Measurements from ENCODE around the gene TEX38. TPM values are rescaled to one million over a fixed set of nuclear protein-coding genes. Genes with fewer than 3 reads are reported as not detected.
"Not testable (repeated sequence)": the region's sequence is repeated elsewhere in the genome, so short reads cannot be mapped to it uniquely, and the experiment has no call there.

The TEX38 gene
- polyA plus RNA-seq, 2 of the 4 experiments (the other 2 are of a cell fraction), result not detected

DNA sequence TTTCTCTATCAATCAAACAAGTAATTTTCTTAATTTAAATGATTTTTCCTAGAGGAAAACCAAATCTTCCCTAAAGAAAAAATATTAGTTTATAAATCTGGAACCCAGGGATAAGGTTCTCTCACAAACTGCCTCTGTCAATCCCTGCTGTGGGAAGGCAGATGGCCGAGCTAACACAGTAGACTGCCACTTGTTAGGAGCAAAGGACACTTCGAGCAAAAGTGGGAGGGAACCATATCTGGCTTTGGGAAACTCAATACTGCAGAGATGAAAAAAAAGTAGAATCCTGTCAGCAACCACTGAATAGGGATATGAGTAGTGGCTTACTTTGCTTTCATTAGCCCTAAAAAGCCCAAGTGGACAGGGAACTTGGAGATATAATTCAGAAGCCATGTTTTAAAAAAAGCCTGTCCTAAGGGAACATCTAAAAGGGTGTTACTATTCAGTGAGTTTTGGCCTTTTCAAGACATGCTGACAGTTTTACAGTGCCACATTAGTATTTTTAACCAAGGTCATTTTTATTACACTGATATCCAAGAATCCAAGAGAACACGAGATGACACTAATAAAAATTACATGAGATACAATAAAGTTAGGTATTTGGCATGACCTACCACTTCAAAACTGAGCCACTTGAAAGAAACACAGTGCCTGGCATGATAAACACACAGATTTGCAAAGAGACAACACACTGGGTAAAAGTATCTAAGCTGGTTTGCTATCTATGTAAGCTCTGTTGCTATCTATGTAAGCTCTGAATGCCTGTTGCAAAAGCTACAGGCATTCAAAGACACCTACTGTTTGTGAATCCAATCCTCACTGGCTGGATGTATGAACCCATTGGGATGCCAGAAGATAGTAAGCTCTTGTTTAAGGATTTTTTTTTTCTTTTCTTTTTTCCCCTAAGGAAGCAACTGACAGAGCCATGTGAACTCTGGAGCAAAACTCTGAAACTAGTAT is 21.4 kb downstream of the TEX38 start:
- no peak for FAIRE-seq
- CTCF ChIA-PET, result no interaction called here
- no peak for ATAC-seq
- POLR2A ChIA-PET, result no interaction called here
- no peak overlapping the region for H3K4me2 ChIP-seq
- no peaks in the 10 kb centered on the region for H3K9me3 ChIP-seq
- H3K27ac ChIP-seq, result no peak overlapping the region
- TF ChIP-seq, protein P1, sequence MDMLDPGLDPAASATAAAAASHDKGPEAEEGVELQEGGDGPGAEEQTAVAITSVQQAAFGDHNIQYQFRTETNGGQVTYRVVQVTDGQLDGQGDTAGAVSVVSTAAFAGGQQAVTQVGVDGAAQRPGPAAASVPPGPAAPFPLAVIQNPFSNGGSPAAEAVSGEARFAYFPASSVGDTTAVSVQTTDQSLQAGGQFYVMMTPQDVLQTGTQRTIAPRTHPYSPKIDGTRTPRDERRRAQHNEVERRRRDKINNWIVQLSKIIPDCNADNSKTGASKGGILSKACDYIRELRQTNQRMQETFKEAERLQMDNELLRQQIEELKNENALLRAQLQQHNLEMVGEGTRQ (IDR thresholded peaks at IDR 0.05), result no peak
- TF ChIP-seq, protein P2, sequence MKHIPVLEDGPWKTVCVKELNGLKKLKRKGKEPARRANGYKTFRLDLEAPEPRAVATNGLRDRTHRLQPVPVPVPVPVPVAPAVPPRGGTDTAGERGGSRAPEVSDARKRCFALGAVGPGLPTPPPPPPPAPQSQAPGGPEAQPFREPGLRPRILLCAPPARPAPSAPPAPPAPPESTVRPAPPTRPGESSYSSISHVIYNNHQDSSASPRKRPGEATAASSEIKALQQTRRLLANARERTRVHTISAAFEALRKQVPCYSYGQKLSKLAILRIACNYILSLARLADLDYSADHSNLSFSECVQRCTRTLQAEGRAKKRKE (CRISPR knock-in tag; IDR thresholded peaks at IDR 0.05; ENCODE audit: low read depth), result no peak
- TF ChIP-seq HDAC2 (IDR thresholded peaks at IDR 0.05) (no peak), KDM1A (IDR thresholded peaks at IDR 0.05; ENCODE audit: low read depth) (no peak), EHMT2 (IDR thresholded peaks at IDR 0.05; ENCODE audit: low read depth) (no peak), CHD2 (IDR thresholded peaks at IDR 0.05; ENCODE audit: low read length, partially characterized antibody) (no peak), RCOR1 (IDR thresholded peaks at IDR 0.05; ENCODE audit: low read depth, low read length) (no peak), RAD21 (conservative IDR thresholded peaks at IDR 0.05 in 1 of 2, IDR thresholded peaks at IDR 0.05 in 1 of 2) (no peak), SREBF2 (IDR thresholded peaks at IDR 0.05) (no peak), ESRRA (IDR thresholded peaks at IDR 0.05; ENCODE audit: borderline replicate concordance, low read length) (no peak), KDM5A (IDR thresholded peaks at IDR 0.05) (no peak), NR3C1 (IDR thresholded peaks at IDR 0.05) (no peak), HOXB13 (CRISPR knock-in tag; IDR thresholded peaks at IDR 0.05; ENCODE audit: low read depth) (no peak), MAFK (IDR thresholded peaks at IDR 0.05; ENCODE audit: partially characterized antibody) (no peak), EHF (CRISPR knock-in tag; IDR thresholded peaks at IDR 0.05) (no peak), NPAS2 (CRISPR knock-in tag; IDR thresholded peaks at IDR 0.05; ENCODE audit: borderline replicate concordance) (no peak)
- TF ChIP-seq, protein P3, sequence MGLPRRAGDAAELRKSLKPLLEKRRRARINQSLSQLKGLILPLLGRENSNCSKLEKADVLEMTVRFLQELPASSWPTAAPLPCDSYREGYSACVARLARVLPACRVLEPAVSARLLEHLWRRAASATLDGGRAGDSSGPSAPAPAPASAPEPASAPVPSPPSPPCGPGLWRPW (IDR thresholded peaks at IDR 0.05), result no peak
- TF ChIP-seq, protein P4, sequence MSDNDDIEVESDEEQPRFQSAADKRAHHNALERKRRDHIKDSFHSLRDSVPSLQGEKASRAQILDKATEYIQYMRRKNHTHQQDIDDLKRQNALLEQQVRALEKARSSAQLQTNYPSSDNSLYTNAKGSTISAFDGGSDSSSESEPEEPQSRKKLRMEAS (IDR thresholded peaks at IDR 0.05), result no peak
- no peak overlapping the region for H3K4me3 ChIP-seq
- H3K4me1 ChIP-seq, result no peaks in the 10 kb centered on the region
- no peak for DNase-seq (ENCODE audit: low read depth in 1 of 2, low spot score in 1 of 2)
- 89% methylated on average over 3 of the region's 3 CpGs for WGBS (ENCODE audit: missing lambda C conversion rate)

DNA sequence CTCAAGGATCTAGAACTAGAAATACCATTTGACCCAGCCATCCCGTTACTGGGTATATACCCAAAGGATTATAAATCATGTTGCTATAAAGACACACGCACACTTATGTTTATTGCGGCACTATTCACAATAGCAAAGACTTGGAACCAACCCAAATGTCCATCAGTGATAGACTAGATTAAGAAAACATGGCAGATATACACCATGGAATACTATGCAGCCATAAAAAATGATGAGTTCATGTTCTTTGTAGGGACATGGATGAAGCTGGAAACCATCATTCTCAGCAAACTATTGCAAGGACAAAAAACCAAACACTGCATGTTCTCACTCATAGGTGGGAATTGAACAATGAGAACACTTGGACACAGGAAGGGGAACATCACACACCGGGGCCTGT is 23.0 kb downstream of the TEX38 start:
- ATAC-seq; H3K4me1 ChIP-seq; POLR2A ChIA-PET; H3K9me3 ChIP-seq; H3K4me2 ChIP-seq; DNase-seq (ENCODE audit: low read depth in 1 of 2, low spot score in 1 of 2); CTCF ChIA-PET; H3K27ac ChIP-seq; FAIRE-seq; H3K4me3 ChIP-seq: not testable (repeated sequence)
- WGBS (ENCODE audit: missing lambda C conversion rate), result 89% methylated on average over 3 of the region's 4 CpGs

DNA sequence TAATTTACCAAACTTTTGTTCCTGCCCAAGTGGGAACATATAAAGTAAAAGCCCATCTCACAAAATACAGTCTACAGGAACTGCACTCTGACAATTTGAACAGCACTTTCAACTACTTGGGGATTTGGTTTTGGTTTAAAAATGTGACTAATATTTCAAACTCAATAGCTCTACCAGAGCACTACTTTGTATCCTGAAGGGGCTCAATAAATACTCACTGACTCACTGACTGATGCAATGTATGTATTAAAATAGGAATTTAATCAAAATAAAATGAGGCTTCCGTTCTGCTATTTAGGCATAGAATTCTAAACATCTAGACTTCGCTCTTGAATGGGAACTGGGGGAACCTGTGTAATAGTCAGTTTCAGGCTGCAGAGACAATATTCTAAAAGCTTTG is 25.4 kb downstream of the TEX38 start:
- POLR2A ChIA-PET, result interaction anchor here (0.7 kb wide), 1 partner anchor 417 kb away, joined by 4 read pairs; no protein-coding TSS in a partner anchor
- TF ChIP-seq ESRRA (IDR thresholded peaks at IDR 0.05; ENCODE audit: borderline replicate concordance, low read length), result no peak
- no peak for TF ChIP-seq RNF2 (IDR thresholded peaks at IDR 0.05; ENCODE audit: borderline replicate concordance, low read depth)
- TF ChIP-seq FOXS1 (CRISPR knock-in tag; IDR thresholded peaks at IDR 0.05), result no peak
- TF ChIP-seq, protein P5, sequence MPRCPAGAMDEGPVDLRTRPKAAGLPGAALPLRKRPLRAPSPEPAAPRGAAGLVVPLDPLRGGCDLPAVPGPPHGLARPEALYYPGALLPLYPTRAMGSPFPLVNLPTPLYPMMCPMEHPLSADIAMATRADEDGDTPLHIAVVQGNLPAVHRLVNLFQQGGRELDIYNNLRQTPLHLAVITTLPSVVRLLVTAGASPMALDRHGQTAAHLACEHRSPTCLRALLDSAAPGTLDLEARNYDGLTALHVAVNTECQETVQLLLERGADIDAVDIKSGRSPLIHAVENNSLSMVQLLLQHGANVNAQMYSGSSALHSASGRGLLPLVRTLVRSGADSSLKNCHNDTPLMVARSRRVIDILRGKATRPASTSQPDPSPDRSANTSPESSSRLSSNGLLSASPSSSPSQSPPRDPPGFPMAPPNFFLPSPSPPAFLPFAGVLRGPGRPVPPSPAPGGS (IDR thresholded peaks at IDR 0.05), result no peak
- TF ChIP-seq, protein P6, sequence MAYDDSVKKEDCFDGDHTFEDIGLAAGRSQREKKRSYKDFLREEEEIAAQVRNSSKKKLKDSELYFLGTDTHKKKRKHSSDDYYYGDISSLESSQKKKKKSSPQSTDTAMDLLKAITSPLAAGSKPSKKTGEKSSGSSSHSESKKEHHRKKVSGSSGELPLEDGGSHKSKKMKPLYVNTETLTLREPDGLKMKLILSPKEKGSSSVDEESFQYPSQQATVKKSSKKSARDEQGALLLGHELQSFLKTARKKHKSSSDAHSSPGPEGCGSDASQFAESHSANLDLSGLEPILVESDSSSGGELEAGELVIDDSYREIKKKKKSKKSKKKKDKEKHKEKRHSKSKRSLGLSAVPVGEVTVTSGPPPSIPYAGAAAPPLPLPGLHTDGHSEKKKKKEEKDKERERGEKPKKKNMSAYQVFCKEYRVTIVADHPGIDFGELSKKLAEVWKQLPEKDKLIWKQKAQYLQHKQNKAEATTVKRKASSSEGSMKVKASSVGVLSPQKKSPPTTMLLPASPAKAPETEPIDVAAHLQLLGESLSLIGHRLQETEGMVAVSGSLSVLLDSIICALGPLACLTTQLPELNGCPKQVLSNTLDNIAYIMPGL (CRISPR knock-in tag; IDR thresholded peaks at IDR 0.05; ENCODE audit: borderline replicate concordance), result no peak
- TF ChIP-seq, protein P7, sequence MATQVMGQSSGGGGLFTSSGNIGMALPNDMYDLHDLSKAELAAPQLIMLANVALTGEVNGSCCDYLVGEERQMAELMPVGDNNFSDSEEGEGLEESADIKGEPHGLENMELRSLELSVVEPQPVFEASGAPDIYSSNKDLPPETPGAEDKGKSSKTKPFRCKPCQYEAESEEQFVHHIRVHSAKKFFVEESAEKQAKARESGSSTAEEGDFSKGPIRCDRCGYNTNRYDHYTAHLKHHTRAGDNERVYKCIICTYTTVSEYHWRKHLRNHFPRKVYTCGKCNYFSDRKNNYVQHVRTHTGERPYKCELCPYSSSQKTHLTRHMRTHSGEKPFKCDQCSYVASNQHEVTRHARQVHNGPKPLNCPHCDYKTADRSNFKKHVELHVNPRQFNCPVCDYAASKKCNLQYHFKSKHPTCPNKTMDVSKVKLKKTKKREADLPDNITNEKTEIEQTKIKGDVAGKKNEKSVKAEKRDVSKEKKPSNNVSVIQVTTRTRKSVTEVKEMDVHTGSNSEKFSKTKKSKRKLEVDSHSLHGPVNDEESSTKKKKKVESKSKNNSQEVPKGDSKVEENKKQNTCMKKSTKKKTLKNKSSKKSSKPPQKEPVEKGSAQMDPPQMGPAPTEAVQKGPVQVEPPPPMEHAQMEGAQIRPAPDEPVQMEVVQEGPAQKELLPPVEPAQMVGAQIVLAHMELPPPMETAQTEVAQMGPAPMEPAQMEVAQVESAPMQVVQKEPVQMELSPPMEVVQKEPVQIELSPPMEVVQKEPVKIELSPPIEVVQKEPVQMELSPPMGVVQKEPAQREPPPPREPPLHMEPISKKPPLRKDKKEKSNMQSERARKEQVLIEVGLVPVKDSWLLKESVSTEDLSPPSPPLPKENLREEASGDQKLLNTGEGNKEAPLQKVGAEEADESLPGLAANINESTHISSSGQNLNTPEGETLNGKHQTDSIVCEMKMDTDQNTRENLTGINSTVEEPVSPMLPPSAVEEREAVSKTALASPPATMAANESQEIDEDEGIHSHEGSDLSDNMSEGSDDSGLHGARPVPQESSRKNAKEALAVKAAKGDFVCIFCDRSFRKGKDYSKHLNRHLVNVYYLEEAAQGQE (IDR thresholded peaks at IDR 0.05), result no peak
- no peak for TF ChIP-seq POLR2A (IDR thresholded peaks at IDR 0.05; ENCODE audit: low read length)
- no peak for TF ChIP-seq SREBF2 (IDR thresholded peaks at IDR 0.05)

More for the DNA sequence above, 25.4 kb downstream of the TEX38 start:
- no peak overlapping the region for H3K4me3 ChIP-seq
- no peak for FAIRE-seq
- H3K4me2 ChIP-seq, result no peak overlapping the region
- CTCF ChIA-PET, result interaction anchor here (1.4 kb wide), 1 partner anchor 11 kb away, joined by 3 read pairs; no protein-coding TSS in a partner anchor
- no peak for ATAC-seq
- H3K9me3 ChIP-seq, result no peaks in the 10 kb centered on the region
- no peak overlapping the region for H3K27ac ChIP-seq
- H3K4me1 ChIP-seq, result no peaks in the 10 kb centered on the region
- WGBS (ENCODE audit: missing lambda C conversion rate), result 91% methylated on average over 2 of the region's 2 CpGs
- no peak for DNase-seq (ENCODE audit: low read depth in 1 of 2, low spot score in 1 of 2)

Measured in A549 (cell line).